Peyer's patch (tissue), 4 donors: ENCODE results near the gene NFASC.

ENCODE experiments used
- POLR2A ChIP-seq, 2 donors: fragments of 450-650 bp; IDR thresholded peaks; one replicate each; pipeline ENCODE4 v1.5.1; 2017; ENCODE audit warnings: antibody characterized with exemption in 2 of 2, mild to moderate bottlenecking in 2 of 2, moderate library complexity in 2 of 2
- TF ChIP-seq, protein P1 (sequence below), 6 experiments: fragments of 450-650 bp in 4 of 6; fragments of 200-600 bp in 2 of 6; sonication (generic) in 1 of 6; IDR thresholded peaks; one replicate each; pipeline ENCODE4 v1.5.1; 2017 to 2019; ENCODE audit warnings: antibody characterized with exemption in 6 of 6, mild to moderate bottlenecking in 3 of 6, moderate library complexity in 1 of 6

DNA sequence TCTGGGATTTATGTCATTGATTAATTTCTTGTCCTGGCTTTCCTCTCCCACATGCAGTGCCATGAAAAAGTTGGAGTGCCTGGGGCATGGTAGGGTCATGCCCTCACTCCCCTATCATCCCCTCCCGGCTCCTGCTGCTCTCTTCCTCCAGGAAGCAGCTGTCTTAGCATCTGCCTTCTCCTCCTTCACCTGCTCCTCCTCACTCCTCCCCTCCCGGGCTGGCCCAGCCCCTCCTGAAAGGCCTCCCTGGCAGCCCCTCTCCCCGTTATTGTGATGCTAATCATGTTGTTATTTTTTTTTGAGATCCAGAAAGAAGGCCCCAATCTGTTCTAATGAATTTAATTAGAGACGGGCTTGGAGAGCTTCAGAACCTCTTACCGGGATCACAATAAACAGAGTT, 36.3 kb upstream of the NFASC start:
- TF ChIP-seq, protein P1, sequence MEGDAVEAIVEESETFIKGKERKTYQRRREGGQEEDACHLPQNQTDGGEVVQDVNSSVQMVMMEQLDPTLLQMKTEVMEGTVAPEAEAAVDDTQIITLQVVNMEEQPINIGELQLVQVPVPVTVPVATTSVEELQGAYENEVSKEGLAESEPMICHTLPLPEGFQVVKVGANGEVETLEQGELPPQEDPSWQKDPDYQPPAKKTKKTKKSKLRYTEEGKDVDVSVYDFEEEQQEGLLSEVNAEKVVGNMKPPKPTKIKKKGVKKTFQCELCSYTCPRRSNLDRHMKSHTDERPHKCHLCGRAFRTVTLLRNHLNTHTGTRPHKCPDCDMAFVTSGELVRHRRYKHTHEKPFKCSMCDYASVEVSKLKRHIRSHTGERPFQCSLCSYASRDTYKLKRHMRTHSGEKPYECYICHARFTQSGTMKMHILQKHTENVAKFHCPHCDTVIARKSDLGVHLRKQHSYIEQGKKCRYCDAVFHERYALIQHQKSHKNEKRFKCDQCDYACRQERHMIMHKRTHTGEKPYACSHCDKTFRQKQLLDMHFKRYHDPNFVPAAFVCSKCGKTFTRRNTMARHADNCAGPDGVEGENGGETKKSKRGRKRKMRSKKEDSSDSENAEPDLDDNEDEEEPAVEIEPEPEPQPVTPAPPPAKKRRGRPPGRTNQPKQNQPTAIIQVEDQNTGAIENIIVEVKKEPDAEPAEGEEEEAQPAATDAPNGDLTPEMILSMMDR (IDR thresholded peaks at IDR 0.05) = no peak
- no peak for TF ChIP-seq POLR2A (IDR thresholded peaks at IDR 0.05)
